Measurements from ENCODE around the gene LPXN.

Gene LPXN

DNA sequence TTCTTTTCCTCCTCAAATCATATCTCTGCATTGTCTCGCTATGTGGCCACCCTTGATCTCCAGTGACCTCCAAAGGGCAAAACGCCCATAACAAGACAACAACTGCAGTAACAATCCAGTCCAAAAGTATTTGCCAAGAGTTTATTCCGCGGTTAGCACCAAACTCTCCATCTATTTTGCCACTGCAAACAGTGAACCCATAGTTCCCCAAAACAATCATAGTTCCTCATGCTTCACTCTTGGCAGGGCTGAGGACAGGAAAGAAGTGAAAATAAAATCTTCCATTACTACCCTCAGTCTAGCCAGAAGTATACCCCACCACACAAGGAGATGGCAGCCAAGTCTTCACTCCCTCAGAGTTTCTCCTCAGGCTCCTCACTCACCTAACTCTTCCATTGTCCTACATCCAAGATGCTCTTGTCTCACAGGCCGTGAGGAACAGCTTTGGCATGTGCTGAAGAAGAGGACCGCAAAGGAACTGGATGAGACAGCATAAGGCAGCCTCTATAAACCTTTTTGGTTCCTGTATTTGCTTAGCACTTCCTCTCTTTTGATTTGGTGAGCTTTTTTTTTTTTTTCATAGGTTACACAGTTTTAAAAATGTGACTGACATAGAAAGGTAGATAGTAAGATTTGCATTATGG lies at the start of gene LPXN:
Gene LPXN, minus strand, starts transcription at position 480 of the 644 bp plus-strand sequence. Its CDS starts 84 bp downstream, at position 396.
- H3K27ac ChIP-seq = peak within 1 kb of the TSS; percentile 99
- no peak for TF ChIP-seq ZFX (IDR thresholded peaks at IDR 0.05; ENCODE audit: borderline replicate concordance)
- TF ChIP-seq, protein P1, sequence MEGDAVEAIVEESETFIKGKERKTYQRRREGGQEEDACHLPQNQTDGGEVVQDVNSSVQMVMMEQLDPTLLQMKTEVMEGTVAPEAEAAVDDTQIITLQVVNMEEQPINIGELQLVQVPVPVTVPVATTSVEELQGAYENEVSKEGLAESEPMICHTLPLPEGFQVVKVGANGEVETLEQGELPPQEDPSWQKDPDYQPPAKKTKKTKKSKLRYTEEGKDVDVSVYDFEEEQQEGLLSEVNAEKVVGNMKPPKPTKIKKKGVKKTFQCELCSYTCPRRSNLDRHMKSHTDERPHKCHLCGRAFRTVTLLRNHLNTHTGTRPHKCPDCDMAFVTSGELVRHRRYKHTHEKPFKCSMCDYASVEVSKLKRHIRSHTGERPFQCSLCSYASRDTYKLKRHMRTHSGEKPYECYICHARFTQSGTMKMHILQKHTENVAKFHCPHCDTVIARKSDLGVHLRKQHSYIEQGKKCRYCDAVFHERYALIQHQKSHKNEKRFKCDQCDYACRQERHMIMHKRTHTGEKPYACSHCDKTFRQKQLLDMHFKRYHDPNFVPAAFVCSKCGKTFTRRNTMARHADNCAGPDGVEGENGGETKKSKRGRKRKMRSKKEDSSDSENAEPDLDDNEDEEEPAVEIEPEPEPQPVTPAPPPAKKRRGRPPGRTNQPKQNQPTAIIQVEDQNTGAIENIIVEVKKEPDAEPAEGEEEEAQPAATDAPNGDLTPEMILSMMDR (IDR thresholded peaks at IDR 0.05) = no peak

DNA sequence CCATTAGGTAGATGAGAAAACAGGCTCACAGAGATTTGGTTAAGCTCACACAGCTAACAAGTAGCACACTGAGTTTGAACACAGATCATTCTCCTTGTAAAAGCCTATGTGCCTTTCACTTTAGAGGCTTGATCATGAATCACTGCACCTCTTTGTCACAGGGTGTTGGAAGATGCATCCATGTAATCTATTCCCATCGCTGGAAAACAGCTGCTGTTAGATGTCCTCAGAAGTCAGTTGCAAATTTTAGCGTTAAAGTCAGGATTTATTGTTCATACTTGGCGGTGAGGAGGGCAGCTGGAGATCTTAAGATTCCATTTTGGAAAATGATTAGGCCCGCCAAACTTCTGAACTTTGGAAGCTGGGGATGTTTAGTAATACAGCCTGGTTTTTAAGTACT lies 49.4 kb upstream of the LPXN start:
- TF ChIP-seq, protein P1 (IDR thresholded peaks at IDR 0.05) = no peak
- no peak for TF ChIP-seq ZFX (IDR thresholded peaks at IDR 0.05; ENCODE audit: borderline replicate concordance)
- H3K27ac ChIP-seq = no peak overlapping the region

DNA sequence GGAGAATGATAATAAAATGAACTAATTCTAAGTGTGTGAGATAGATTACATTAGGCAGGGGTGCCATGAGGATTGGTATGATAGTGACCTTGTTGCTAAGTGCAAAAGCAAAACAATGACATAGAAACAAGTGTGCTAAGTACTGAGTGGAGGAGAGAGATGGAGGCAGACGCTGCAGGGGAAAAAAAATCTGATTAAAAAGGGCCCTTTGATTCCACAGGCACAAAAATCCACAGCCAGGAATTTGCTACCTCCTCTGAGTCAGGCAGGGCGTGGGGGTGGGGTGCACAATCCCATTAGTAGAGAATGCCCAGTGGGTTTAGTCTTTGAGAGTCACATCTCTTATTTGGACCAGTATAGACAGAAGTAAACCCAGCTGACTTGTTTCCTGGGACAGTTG lies 46.7 kb upstream of the LPXN start, which contains the start of gene CNTF:
Gene CNTF, plus strand, starts transcription at position 322 of the 400 bp plus-strand sequence. CDS start 88 bp downstream, outside the sequence.
- no peak within 1 kb of the TSS for H3K27ac ChIP-seq
- no peak for TF ChIP-seq ZFX (IDR thresholded peaks at IDR 0.05; ENCODE audit: borderline replicate concordance)
- TF ChIP-seq, protein P1 (IDR thresholded peaks at IDR 0.05) = no peak

DNA sequence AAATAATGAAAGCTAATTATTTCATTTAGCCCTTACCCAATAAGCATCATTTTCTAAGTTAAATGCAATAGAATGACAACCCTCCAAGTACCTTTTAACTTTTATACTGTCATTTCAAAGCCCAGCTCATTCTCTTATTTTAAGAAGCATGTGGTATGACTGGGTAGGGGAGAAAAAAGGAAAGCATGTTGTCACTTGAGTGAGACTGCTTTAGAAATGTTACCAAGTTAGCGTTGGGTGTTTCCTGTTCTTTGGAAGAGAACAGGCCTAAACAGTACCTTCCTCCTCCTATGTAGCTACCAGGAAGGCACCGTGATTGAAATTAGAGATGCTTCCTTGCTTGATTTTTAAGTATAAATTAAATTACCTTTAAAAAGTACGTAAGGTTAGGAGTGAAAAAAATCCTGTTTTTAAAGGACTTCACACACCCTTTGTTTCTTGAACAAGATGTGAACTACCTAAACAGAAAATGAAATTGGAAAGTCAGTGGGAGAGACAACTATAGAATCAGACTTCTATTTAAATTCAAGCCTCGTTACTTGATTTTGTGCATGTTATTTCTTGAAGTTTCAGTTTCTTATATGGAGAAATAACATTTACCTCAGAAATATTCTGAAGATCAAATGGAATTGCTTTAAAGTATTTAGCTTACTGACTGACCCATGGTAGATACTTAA lies 46.1 kb upstream of the LPXN start:
- H3K27ac ChIP-seq = no peak overlapping the region
- TF ChIP-seq, protein P1 (IDR thresholded peaks at IDR 0.05) = no peak
- TF ChIP-seq ZFX (IDR thresholded peaks at IDR 0.05; ENCODE audit: borderline replicate concordance) = no peak

DNA sequence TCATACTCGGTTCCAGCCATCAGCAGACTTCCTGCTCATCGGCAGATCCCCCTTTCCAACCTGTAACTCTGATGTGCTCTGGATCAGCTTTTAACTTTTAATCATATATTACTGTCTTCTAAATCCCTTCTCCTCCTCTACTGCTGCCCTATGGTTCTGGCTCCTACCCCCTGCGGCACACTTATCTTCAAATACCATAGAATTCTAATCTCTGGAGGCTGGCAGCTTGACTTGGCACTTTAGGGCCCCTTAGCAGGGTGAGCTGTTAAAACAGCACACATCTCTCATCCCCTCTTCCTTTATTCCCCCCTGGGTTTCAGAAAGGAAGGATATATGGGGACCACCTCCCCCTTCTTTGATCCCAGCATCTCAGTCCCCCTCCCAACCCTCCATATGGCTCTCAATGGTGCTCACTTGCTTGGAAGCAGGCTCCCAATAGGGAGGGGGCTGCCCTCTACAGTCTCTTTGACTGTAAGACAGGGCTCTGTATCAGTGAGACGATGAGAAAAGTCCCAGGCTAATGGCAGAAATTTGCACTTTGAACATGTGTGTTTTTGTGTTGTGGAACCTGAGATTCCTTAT lies 42.4 kb upstream of the LPXN start:
- TF ChIP-seq, protein P1 (IDR thresholded peaks at IDR 0.05) = peak; percentile 16; the same call in 1 of the 2 replicates
- no peak for TF ChIP-seq ZFX (IDR thresholded peaks at IDR 0.05; ENCODE audit: borderline replicate concordance)
- no peak overlapping the region for H3K27ac ChIP-seq

DNA sequence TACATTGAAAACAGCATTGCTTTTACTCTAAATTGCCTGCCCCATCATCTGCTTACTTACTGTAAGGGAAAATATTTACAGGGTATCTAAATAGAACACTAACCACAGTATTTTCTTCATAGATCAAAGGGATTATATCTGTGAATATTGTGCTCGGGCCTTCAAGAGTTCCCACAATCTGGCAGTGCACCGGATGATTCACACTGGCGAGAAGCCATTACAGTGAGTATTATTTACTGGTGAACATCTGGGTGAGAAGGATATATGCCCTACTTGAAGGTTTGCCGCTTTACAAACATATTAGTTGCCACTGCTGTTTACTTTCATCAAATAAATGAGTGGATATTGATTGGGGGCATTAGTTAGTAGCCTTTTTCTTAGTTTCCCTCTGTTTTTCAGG lies 40.9 kb upstream of the LPXN start:
- no peak overlapping the region for H3K27ac ChIP-seq
- TF ChIP-seq, protein P1 (IDR thresholded peaks at IDR 0.05) = no peak
- TF ChIP-seq ZFX (IDR thresholded peaks at IDR 0.05; ENCODE audit: borderline replicate concordance) = no peak

DNA sequence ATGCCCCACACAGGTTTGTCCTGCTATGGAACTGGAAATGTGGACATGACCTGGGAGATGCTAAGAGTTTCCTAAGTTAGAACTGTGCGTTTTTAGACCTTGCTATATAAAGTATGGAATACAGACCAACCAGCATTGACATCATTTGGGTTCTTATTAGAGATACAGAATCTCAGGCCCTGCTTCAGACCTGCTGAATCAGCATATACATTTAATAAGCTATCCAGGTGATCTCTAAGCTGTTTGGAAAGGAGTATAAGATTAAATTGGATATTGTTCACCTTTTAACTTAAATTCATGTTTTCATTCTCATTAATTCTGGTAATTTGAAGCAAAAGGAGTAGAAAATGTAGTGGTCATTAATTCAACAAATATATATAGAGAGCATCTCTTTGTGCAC lies 39.9 kb upstream of the LPXN start:
- no peak overlapping the region for H3K27ac ChIP-seq
- no peak for TF ChIP-seq ZFX (IDR thresholded peaks at IDR 0.05; ENCODE audit: borderline replicate concordance)
- TF ChIP-seq, protein P1 (IDR thresholded peaks at IDR 0.05) = no peak

Measured in 22Rv1 (cell line).